HG03432 (cell line): ENCODE data around the gene LSMEM2.
"Not testable (repeated sequence)": the region's sequence is repeated elsewhere in the genome, so short reads cannot be mapped to it uniquely, and the experiment has no call there.

Source experiments
- ATAC-seq: cut with Tn5 transposase; IDR thresholded peaks from one replicate; pipeline ENCODE4 v1.9.1; 2021; ENCODE audit warnings: mild to moderate bottlenecking, moderate library complexity; ENCODE audit not compliant: unreplicated experiment

The LSMEM2 gene

DNA sequence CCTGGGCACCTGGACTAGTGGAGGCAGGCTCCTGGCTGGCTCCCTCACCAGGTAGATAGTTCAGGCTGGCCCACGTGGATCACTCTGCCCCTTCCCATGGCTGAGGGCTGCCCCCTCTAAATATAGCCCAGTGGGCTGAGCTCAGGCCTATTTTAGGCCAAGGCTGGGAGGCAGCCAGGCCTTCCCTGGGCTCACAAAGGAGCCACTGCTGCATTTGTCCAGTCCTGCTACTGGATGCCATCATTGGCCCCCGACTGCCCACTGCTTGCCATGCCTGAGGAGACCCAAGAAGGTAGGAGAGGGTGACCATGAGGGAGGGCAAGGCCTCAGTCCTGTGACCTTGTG is at the start of gene LSMEM2:
Gene LSMEM2 (plus strand): TSS at position 208 of the 345 bp plus-strand sequence. CDS start 27 bp downstream, at position 235.
- no peak for ATAC-seq

DNA sequence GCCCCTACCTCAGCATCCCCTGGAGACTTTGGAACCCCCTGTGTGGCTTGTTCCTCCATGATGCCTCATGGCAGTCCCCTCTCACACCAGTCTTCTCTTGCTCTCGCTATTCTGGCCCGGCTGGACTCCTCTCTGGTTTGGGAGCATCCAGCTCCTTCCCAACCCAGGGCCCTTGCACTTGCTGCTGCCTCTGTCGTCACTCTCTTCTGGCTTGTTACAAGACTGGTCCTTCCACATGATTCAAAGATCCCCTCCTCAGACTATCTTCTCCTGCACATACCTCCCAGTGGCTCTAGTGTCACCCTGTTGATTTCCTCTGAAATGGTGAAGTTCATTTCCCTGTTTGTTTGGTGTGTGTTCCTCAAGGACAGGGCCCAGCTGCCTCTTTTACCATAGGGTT is 49.4 kb upstream of the LSMEM2 start:
- ATAC-seq = no peak

DNA sequence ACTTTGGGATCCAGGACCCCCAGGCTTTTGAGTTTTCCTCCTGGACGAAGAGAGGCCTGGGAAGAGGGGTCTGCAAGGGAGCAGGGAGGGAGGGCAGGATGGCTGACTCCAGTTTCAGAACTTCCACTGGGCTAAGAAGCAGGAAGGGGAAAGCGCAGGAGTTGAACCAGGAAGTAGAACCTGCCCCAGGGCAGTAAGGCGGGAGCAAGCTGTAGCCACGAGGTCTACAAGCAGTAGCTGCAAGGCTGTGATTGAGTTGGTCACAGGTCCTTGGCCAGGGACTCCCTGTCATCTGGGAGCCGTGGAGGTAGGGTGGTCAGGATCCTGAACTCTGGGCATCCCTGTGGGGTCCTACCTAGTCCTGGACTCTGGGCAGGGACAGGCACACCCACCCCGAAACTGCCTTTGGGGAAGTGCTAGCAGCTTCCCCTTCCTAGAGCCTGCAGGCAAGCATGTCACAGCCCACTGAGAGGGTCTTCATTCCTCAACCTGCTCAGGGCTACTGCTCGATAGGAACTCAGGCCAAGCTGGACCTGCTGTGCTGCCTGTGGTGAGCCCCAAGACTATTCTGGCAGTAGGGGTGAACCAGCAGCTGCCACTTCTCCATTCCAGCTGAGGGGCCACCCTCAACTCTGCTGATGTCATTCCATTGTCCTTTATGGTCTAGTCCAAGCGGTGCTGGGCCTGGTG is 48.6 kb upstream of the LSMEM2 start:
- ATAC-seq = no peak

DNA sequence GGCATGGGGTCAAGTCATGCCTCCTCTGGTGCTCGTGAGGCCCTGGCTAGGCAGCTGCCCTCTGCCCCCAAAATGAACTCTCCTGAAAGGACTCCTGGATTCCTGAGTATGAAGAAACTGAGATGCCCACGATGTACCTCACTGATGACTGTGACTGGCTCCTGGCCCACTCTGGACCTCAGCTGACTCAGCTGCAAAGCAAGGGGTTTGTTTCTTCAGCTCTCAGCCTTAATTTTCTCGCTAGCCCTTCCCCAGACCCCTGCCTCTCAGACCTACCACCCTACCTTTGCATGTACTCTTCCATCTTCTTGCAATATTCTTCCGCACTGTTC is 48.1 kb upstream of the LSMEM2 start:
- no peak for ATAC-seq

DNA sequence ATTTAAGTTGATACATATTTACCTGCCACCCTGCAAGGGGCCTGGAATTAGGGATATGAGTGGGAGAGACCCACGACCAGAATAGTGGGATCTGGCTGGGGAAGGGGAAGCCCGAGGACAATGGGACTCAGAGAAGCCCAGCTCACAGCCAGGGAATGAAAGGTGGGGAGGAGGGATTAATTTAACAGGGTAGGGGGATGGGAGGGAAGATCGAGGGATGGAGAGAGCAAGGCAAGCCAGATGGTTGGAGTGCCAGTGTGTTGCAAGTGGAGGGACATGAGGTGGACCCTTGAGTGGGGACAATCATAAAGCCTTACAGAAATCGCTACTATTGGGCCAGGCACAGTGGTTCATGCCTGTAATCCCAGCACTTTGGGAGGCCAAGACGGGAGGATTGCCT is 47.3 kb upstream of the LSMEM2 start:
- no peak for ATAC-seq

DNA sequence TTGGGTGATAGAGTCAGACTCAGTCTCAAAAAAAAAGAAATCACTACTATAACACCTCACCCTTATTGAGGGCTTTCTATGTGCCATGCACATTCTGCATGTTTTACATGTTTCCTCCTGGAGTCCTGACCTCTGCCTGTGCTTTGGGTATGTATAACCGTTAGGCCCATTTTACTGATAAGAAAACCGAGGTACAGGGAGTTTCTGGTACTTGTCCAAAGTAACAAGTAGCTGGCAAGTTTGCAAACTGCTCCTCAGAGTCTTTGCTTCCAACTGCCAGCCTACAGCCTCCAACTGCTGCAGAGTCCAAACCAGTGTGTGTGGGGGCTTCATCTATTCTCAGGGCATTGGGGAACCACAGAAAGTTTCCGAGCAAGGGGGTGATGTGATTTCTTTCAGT is 46.6 kb upstream of the LSMEM2 start:
- ATAC-seq = no peak

DNA sequence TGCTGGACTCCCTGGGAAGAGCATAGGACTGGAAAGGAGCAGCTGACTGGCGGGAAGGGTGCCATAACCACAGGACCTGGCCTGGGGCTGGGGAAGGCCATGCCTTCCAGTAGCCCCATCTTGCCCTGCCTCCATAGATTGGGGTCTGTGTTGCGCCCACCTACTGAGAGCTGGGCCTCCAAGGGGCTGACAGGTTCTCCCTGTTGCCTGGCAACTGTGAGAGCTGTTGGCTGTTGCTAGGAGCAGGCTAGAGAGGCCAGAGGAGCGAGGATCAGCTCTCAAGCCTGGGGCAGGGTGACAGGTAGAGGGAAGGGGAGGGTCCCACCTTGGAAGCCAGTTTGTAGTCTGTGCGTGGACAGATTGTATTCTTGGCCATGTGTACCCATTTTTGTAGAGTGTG is 45.7 kb upstream of the LSMEM2 start:
- ATAC-seq = no peak

DNA sequence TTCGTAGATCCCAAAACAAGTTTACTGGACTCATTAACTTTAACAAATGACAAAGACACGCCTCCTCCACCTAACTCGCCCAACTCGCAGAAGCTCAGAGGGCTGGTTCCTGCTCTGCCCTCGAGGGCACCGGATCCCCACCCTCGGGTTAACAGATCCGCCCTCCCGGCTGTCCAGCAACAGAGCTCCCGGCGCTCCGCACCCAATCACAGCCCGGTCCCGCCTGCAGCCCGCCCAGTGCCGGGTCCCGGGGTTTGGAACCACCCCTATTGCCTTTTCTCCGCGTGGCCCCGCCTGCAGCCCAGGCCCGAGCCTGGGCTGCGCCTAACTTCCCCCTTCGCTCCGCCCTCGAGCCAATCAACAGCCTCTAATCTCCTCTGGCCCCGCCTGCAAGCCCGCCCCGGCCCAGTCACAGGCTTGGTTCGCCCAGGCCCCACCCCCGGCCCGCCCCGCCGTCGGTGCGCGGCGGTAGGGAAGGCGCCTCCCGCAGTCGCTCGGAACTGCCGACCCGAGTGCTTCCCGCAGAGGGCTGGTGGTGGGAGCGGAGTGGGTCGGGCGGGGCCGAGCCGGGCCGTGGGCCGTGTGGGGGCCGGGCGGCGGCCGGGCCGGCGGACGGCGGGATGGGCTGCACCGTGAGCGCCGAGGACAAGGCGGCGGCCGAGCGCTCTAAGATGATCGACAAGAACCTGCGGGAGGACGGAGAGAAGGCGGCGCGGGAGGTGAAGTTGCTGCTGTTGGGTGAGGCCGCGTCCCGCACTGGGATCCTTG is 43.0 kb upstream of the LSMEM2 start, which contains the start of gene GNAI2:
Gene GNAI2 (plus strand): TSS at position 489 of the 768 bp plus-strand sequence. CDS start 132 bp downstream, at position 621.
- ATAC-seq = peak; percentile 92

DNA sequence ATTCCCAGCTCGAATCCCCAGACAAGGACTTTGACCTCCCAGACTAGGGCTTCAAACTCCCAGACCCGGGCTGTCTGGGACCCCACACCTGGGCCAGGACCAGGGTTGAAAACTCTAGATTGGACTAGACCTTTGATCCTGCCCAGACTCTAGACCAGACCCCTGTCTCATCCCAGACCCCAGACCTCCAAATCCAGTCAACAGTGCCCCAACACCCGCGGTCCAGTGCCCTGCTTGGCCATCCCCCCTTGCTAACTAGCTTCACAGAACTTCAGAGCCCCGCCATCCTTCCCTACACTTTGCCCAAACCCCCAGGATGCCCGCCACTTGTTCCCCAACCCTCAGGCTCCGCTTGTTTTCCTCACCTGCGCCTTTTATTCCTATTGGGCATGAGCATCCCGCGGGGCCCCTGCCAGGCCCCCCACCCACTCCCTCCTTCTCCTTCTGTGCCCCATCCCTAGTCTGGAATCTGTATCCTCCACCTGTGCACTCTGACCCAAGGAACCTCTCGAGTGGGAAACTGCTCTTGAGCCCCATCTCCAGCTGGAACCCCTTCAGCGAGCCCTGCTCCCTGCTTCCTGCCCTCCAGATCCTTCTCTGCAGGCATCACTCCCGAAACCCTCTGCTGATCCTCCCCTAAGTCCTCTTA is 42.3 kb upstream of the LSMEM2 start:
- no peak for ATAC-seq

DNA sequence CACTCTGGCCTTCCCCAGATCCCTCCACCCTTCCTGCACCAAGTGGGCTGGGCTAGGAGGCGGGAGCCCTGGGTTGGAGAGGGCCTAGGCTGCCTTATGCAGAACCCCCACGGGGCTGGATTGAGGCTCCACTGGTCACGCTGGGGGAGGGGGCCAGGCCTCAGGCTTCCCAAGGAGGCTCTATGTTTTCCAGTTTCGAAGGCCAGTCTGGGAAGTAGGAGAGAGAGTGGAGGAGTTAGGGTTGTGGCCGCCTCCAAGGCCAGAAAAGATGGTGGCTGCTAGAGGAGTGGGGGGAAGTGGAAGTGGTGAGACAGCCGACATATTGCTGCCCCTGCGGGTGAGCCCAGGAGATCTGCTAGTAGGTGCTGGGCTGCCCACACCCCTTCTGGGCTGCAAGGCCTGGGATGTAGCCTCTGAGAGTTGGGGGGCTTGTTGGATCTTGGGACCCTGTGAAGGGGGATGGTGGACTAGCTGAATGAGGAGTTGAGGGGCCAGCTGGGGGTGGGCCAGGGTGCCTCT is 41.7 kb upstream of the LSMEM2 start:
- ATAC-seq = no peak

DNA sequence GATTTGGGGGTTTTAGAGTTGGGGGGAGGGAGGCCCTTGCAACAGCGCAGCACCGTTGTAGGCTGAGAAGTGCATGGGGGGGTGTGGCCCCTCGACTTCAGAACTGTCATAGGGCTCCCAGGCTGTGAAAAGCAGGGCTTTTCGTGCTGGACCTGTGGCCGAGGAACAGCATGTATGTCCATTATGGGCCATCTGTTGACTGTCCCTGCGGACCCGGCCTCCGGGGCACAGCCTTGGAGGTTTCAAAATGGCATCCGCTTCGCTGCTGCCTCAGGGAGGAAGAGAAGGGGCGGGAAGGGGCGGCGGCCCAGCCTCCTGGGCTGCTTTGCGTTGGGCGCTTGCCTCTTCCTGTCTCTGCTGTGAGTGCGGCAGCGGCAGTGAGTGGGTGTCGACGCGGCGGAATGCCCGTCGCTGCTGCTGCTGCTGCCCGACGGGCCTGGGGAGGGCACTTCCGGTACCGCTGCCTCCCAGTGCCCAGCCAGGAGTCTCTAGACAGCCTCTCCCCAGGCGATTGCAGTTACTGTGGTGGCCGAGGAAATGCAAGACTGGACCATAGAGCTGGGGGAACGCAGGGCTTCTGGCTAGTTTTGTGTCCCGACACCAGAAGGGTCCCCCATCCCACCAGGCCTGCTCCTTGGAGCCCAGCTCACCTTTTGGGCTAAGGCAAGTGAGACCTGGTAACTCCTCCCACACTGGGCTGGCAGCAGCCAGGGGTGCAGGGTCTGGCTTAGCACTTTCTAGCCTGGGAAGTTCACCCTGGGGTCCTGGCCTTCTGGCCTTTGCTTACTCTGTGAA is 40.9 kb upstream of the LSMEM2 start:
- peak; percentile 35 for ATAC-seq

DNA sequence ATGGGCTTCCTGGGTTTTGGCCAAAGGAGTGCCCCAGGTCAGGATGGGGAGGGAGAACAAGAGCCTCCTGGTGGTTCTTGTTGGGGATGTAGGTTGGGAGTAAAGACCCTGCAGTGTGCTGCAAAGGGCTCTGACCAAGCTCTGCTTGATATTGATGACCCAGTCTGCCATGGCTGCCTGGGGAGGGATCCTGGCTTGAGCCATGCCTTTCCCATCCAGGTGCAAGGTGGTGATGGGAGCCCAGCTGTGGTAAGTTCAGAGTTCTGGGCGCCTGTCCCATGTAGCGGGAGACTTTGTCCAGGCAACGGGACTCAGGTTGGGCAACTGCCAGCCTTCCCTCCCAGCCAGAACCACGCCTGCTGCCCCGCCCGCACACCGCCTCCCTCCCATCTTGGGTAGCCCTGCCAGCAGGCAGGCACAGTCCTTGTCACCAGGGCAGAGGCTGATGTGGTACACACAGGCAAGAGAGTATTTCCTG is 40.3 kb upstream of the LSMEM2 start:
- ATAC-seq = no peak

DNA sequence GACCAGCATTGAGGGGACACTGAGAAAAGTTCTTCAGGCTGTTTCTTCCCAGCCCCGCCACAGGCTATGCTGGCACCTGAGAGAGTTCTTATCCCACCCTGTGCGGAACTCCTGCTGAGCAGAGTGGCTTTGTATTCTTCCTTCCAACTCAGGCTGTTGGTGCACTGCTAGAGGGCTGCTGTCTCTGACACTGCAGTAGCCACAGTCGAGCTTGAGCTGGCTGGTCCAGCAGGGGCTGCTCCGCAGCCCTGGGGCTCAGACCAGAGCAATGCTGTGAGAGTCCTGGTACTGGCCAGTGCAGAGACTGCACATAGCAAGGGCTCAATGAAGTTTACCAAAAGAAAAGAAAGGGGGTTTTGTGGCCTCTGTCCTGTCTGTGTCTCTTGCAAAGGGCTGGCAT is 39.2 kb upstream of the LSMEM2 start:
- ATAC-seq = no peak

DNA sequence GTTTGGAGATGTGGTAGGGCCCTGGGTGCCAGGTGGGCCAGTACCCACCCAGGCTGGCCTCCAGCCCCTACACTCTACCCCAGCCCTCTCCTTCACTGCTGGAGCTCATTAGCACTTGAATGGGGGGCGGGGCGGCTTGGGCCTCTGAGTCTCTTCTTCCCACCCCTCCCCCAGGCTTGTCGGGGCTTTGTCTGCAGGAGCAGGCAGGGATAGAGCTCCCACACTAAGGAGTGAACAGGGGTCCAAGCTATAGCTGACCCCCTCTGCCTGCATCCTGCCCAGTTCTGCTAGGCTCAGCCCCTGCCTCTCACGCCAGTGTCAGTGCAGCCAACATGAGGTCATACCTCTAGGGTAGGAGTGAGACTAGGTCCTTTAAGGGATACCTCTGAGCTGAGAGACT is 37.7 kb upstream of the LSMEM2 start:
- no peak for ATAC-seq

DNA sequence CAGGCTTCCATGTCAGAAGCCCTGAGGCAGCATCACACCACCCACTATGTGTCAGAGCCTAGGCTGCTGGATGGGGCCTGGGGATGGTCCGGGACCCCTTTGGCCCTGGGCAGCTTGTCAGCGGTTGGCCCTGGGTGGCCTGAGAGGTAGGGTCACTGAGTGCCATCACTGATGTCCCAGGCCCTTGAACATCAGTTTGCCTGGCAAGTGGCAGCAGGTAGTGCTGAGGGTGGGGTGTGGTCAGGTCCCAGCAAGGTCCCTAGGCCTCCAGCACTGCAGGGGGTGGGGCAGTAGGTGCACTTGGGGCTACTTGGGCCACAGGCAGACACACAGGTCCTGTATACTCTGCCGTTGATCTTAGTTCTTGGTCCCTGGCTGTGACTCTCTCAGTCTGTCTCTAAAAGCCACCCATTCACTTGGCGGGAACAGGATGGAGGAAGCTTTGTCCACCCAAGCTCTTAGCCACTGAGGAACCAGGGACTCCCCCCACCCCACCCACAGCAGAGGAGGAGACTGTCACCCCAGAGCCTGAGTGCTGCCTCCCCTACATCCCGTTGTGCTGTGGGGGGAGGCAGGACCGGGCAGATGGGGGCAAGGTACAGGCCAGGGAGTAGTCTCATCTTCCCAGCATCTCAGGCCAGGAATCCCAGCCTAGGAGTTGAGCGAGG is 37.0 kb upstream of the LSMEM2 start:
- no peak for ATAC-seq

DNA sequence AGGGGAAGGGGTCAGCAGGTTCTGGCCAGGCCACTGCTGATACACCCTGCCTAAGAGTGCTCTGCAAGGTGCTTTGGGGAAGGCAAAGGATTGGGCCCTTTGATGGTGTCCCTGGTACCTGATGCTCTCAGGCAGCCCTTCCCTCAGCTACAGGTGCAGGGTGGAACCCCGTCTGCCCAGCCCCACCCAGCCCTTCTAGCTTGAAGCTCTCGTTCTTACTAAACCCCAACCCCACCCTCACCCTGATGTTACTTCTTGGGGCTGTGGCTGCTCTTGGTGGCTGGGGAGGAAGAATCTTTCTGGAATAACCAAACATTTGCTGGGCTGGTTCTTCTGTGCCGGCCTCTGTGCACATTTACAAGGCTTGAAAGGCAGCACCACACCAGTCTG is 36.5 kb upstream of the LSMEM2 start:
- no peak for ATAC-seq

DNA sequence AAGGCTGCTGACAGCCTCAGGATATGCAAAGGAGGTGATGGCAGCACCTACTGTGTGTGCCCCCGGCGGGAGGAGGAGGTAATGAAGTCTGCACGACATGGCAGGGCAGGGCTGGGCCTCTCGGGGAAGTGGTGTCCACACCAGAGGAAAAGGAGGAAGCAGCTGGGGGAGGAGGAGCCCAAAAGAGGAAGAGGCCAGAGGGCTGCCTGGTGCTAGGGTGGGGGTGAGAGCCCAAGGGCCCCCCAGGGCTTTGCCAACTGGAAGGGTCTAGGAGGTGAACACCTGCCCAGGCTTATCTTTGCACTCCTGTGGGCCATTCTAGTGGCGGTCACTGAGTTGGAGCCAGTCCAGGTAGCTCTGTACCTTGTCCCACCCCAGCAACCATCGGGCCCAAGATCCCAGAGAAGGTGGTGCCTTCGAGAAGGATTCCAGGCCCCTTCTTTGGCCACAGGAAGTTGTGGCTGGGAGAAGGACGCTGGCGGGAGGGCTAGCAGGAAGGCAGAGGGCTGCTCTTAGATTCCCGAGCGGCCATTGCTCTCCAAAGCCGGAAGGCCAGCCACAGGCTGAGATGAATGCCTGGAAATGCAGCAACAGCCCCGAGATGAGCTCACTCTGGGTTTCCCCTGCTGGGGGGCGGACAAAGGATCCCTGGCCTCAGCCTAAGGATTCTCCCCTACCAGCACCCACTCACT is 35.9 kb upstream of the LSMEM2 start:
- no peak for ATAC-seq

DNA sequence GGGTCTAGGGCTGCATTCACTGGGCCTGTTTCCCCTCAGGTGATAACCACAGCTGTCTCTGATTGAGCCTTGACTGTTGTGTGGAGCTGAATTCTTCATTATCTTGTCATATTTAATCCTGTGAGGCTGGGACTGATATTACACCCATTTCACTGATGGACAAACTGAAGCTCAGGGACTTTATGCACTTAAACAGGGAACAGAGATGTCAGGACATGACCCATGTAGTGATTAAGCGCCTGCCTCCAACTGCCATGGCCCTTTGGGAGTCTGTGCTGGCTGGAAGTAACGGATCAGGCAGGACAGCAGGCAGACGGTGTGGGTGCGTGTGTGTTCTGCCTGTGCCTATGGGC is 35.4 kb upstream of the LSMEM2 start:
- no peak for ATAC-seq

DNA sequence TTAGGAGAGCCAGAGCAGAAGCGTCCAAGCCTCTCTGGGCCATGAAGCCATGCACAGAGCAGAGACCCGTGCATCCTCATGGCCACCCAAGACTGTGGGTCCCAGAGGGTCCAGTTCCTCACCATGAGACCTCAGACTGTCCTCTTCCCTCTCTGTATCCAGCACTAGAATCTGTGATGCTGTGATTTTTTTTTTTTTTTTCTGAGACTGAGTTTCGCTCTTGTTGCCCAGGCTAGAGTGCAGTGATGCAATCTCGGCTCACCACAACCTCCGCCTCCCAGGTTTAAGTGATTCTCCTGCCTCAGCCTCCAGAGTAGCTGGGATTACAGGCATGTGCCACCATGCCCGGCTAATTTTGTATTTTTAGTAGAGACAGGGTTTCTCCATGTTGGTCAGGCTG is 34.1 kb upstream of the LSMEM2 start:
- ATAC-seq = not testable (repeated sequence)

DNA sequence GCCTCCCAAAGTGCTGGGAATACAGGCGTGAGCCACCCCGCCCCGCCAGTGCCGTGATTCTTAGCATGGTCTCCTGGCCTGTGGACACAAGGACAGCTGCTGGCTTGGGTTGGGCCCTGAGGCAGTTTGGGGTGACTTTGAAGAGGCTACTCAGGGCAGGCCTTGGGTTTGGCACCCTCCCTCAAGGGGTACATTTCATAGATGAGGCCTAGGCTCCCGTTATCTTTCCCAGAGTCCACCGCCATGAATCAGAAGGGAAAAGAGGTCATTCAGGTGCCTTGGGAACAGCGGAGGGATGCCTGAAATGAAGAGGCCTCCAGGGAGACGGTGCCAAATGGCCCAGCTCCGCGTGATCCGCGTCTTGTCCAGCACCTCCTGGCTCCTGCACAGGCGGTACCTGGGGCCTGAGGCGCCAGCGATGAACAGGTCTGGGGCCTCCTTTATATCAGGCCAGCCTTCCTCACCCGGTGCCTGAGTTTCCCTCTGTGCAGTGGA is 33.6 kb upstream of the LSMEM2 start:
- no peak for ATAC-seq
